H1 (cell line): Measurements from ENCODE around the gene POU3F1. TPM values are rescaled to one million over a fixed set of nuclear protein-coding genes. Genes with fewer than 3 reads are reported as not detected.

ENCODE experiments used
- CTCF ChIA-PET: fragments of 300-600 bp; sonication (Branson Sonifier 250); formaldehyde crosslinking; loops from one replicate; lab custom pipeline; 2021; ENCODE audit not compliant: partially characterized antibody; lab: Charles Lee
- POLR2A ChIA-PET: fragments of 300-600 bp; sonication (Branson Sonifier 250); formaldehyde crosslinking; loops from one replicate; lab custom pipeline; 2021; ENCODE audit warnings: inconsistent platforms; ENCODE audit not compliant: partially characterized antibody; lab: Charles Lee
- DNase-seq, 2 experiments: peaks; one replicate each; pipeline versions ENCODE4 v3.0.0 to v3.0.0-alpha.2; 2010 to 2022; ENCODE audit warnings: low spot score in 2 of 2, low read depth in 1 of 2, mixed read lengths in 1 of 2
- FAIRE-seq: peaks from 2 replicates; lab custom pipeline; 2011; peaks lifted over from hg19 to GRCh38; lab: Jason Lieb, UNC
- H2AFZ ChIP-seq: 2 replicates; pipeline ENCODE4 v1.8.1; 2012; ENCODE audit warnings: low read length, inconsistent platforms
- H2AK5ac ChIP-seq: 2 replicates; pipeline ENCODE4 v1.6.1; 2013; ENCODE audit warnings: low read depth, low read length
- H2BK120ac ChIP-seq: replicated peaks from 2 replicates; pipeline ENCODE3; 2013; ENCODE audit warnings: low read depth, low read length, inconsistent platforms
- H2BK12ac ChIP-seq: 2 replicates; pipeline ENCODE4 v1.6.1; 2013; ENCODE audit warnings: low read depth, low read length
- H2BK15ac ChIP-seq: 2 replicates; pipeline ENCODE4 v1.6.1; 2013; ENCODE audit warnings: low read length
- H2BK20ac ChIP-seq: 2 replicates; pipeline ENCODE4 v1.6.1; 2013; ENCODE audit warnings: low read length
- H2BK5ac ChIP-seq: 2 replicates; pipeline ENCODE4 v1.6.1; 2013; ENCODE audit warnings: low read depth, low read length
- H3K14ac ChIP-seq: 2 replicates; pipeline ENCODE4 v1.6.1; 2013; ENCODE audit warnings: inconsistent platforms; ENCODE audit not compliant: insufficient read length
- H3K18ac ChIP-seq: 2 replicates; pipeline ENCODE4 v1.6.1; 2013; ENCODE audit warnings: low read length; ENCODE audit errors: extremely low read depth
- H3K23ac ChIP-seq: 2 replicates; pipeline ENCODE4 v1.6.1; 2013; ENCODE audit warnings: inconsistent platforms; ENCODE audit not compliant: insufficient read length
- H3K23me2 ChIP-seq: 2 replicates; pipeline ENCODE4 v1.6.1; 2013; ENCODE audit warnings: low read depth, low read length
- H3K27ac ChIP-seq: 2 replicates; pipeline ENCODE4 v1.6.1; 2011; ENCODE audit warnings: low read depth, low read length, inconsistent platforms
- H3K27me3 ChIP-seq, 4 experiments: replicated peaks in 1 of 4; 1 replicate in 1 of 4; 2 replicates in 3 of 4; pipeline versions ENCODE4 v1.6.1 to v1.8.1; 2011 to 2013; ENCODE audit warnings: low read length in 3 of 4, mild to moderate bottlenecking in 3 of 4, inconsistent platforms in 2 of 4, mixed read lengths in 2 of 4, moderate library complexity in 1 of 4; ENCODE audit not compliant: control insufficient read depth in 3 of 4, insufficient read depth in 3 of 4; ENCODE audit errors: extremely low read depth in 1 of 4
- H3K36me3 ChIP-seq, 4 experiments: 2 replicates each; pipeline versions ENCODE4 v1.6.1 to v1.8.1; 2011 to 2013; ENCODE audit warnings: mild to moderate bottlenecking in 4 of 4, low read length in 3 of 4, moderate library complexity in 2 of 4, control low read depth in 1 of 4, inconsistent platforms in 1 of 4; ENCODE audit not compliant: insufficient read depth in 4 of 4, control insufficient read depth in 2 of 4
- H3K4ac ChIP-seq: replicated peaks from 2 replicates; pipeline ENCODE3; 2013; ENCODE audit warnings: low read length, low read depth, mixed read lengths, inconsistent platforms; ENCODE audit not compliant: insufficient read length
- H3K4me1 ChIP-seq, 4 experiments: replicated peaks in 1 of 4; 1 replicate in 1 of 4; 2 replicates in 3 of 4; pipeline versions ENCODE4 v1.6.1 to v1.8.1; 2011 to 2013; ENCODE audit warnings: low read length in 3 of 4, inconsistent platforms in 2 of 4, mixed read lengths in 1 of 4; ENCODE audit not compliant: insufficient read depth in 4 of 4, control insufficient read depth in 3 of 4
- H3K4me2 ChIP-seq, 2 experiments: 2 replicates each; pipeline versions ENCODE4 v1.6.1 to v1.8.1; 2011 to 2013; ENCODE audit warnings: low read depth in 2 of 2, low read length in 2 of 2, control low read depth in 1 of 2, inconsistent platforms in 1 of 2, mild to moderate bottlenecking in 1 of 2; ENCODE audit not compliant: insufficient read depth in 1 of 2
- H3K4me3 ChIP-seq, 4 experiments: fragments of 200-600, 300-600 bp in 1 of 4; sonication (generic), shearing (Covaris generic), sonication (Bioruptor Twin) in 1 of 4; 2 replicates each; pipeline versions ENCODE4 v1.5.1 to v1.8.1; 2011 to 2016; ENCODE audit warnings: low read length in 4 of 4, low read depth in 3 of 4, control low read depth in 2 of 4, inconsistent platforms in 2 of 4, mild to moderate bottlenecking in 2 of 4, mixed read lengths in 1 of 4, moderate library complexity in 1 of 4; ENCODE audit not compliant: insufficient read depth in 2 of 4; ENCODE audit errors: extremely low read depth in 1 of 4
- H3K56ac ChIP-seq: replicated peaks from 2 replicates; pipeline ENCODE3; 2013; ENCODE audit warnings: low read depth, mild to moderate bottlenecking, mixed read lengths, low read length, inconsistent platforms; ENCODE audit not compliant: insufficient read length
- H3K79me1 ChIP-seq: 2 replicates; pipeline ENCODE4 v1.6.1; 2013; ENCODE audit warnings: low read depth, low read length, control low read depth
- H3K79me2 ChIP-seq, 2 experiments: 2 replicates each; pipeline versions ENCODE4 v1.6.1 to v1.8.1; 2012 to 2013; ENCODE audit warnings: low read length in 2 of 2, mild to moderate bottlenecking in 2 of 2, inconsistent platforms in 1 of 2; ENCODE audit not compliant: insufficient read depth in 2 of 2, control insufficient read depth in 1 of 2
- H3K9ac ChIP-seq, 4 experiments: replicated peaks in 1 of 4; 1 replicate in 1 of 4; 2 replicates in 3 of 4; pipeline versions ENCODE4 v1.6.1 to v1.8.1; 2011 to 2013; ENCODE audit warnings: low read depth in 3 of 4, low read length in 3 of 4, control low read depth in 2 of 4, mild to moderate bottlenecking in 2 of 4, moderate library complexity in 2 of 4, inconsistent platforms in 1 of 4; ENCODE audit errors: extremely low read depth in 1 of 4
- H3K9me3 ChIP-seq, 2 experiments: 2 replicates each; pipeline versions ENCODE4 v1.6.1 to v1.8.1; 2012 to 2013; ENCODE audit warnings: mild to moderate bottlenecking in 2 of 2, moderate library complexity in 2 of 2, control low read depth in 1 of 2, inconsistent platforms in 1 of 2, low read depth in 1 of 2, low read length in 1 of 2, mixed read lengths in 1 of 2; ENCODE audit not compliant: insufficient read depth in 2 of 2
- H4K20me1 ChIP-seq, 2 experiments: replicated peaks in 1 of 2; 2 replicates each; pipeline versions ENCODE3 to v1.8.1; 2011 to 2013; ENCODE audit warnings: inconsistent platforms in 2 of 2, low read length in 2 of 2, mild to moderate bottlenecking in 1 of 2; ENCODE audit not compliant: insufficient read depth in 2 of 2, control insufficient read depth in 1 of 2
- H4K5ac ChIP-seq: 2 replicates; pipeline ENCODE4 v1.6.1; 2013; ENCODE audit warnings: low read length, low read depth, mixed read lengths, inconsistent platforms; ENCODE audit not compliant: insufficient read length
- H4K8ac ChIP-seq: 2 replicates; pipeline ENCODE4 v1.8.0; 2013; ENCODE audit warnings: mild to moderate bottlenecking, moderate library complexity, low read length, inconsistent platforms; ENCODE audit not compliant: insufficient read depth; ENCODE audit errors: extremely low read depth
- H4K91ac ChIP-seq: replicated peaks from 2 replicates; pipeline ENCODE3; 2013; ENCODE audit warnings: low read length, mixed read lengths, inconsistent platforms; ENCODE audit not compliant: insufficient read length
- BRCA1 ChIP-seq: IDR thresholded peaks from 2 replicates; pipeline ENCODE4 v1.6.1; 2012; ENCODE audit warnings: low read depth, low read length, improper control_type of control experiment
- CBX5 ChIP-seq: fragments of 300-800, 300-1000 bp; sonication (generic); IDR thresholded peaks from 2 replicates; pipeline ENCODE4 v1.7.1; 2016; ENCODE audit warnings: antibody characterized with exemption, low read length, low read depth
- CHD2 ChIP-seq: IDR thresholded peaks from 2 replicates; pipeline ENCODE4 v1.6.1; 2012; ENCODE audit warnings: low read length, improper control_type of control experiment
- CTBP2 ChIP-seq: IDR thresholded peaks from 2 replicates; pipeline ENCODE4 v1.7.0; 2011; ENCODE audit warnings: borderline replicate concordance, mild to moderate bottlenecking, moderate library complexity, mixed read lengths, low read length; ENCODE audit not compliant: insufficient read depth, insufficient read length
- EZH2 ChIP-seq: fragments of 200-600 bp; sonication (generic); IDR thresholded peaks from 2 replicates; pipeline ENCODE4 v1.7.1; 2012; ENCODE audit warnings: low read depth, mild to moderate bottlenecking, moderate library complexity, low read length, inconsistent platforms; ENCODE audit not compliant: severe bottlenecking
- GABPA ChIP-seq: IDR thresholded peaks from 2 replicates; pipeline ENCODE4 v1.6.1; 2011; ENCODE audit warnings: mild to moderate bottlenecking, low read length, moderate library complexity, borderline replicate concordance; ENCODE audit not compliant: insufficient read depth
- KDM4A ChIP-seq: IDR thresholded peaks from one replicate; pipeline ENCODE4 v1.7.1; 2012; ENCODE audit warnings: low read depth, mild to moderate bottlenecking, moderate library complexity, low read length, inconsistent platforms; ENCODE audit not compliant: severe bottlenecking
- POLR2AphosphoS5 ChIP-seq: IDR thresholded peaks from 2 replicates; pipeline ENCODE4 v1.6.1; 2011; ENCODE audit warnings: low read depth, low read length
- RAD21 ChIP-seq, 2 experiments: IDR thresholded peaks in 1 of 2; conservative IDR thresholded peaks in 1 of 2; 2 replicates each; pipeline ENCODE4 v1.6.1; 2011; ENCODE audit warnings: low read depth in 2 of 2, low read length in 2 of 2, improper control_type of control experiment in 1 of 2, inconsistent platforms in 1 of 2, mild to moderate bottlenecking in 1 of 2, moderate library complexity in 1 of 2
- RXRA ChIP-seq: IDR thresholded peaks from 2 replicates; pipeline ENCODE4 v1.6.1; 2011; ENCODE audit warnings: low read depth, mild to moderate bottlenecking, low read length, moderate library complexity; ENCODE audit not compliant: insufficient read depth
- SP1 ChIP-seq: IDR thresholded peaks from 2 replicates; pipeline ENCODE4 v1.6.1; 2011; ENCODE audit warnings: low read depth, low read length
- SRF ChIP-seq: IDR thresholded peaks from 2 replicates; pipeline ENCODE4 v1.6.1; 2011; ENCODE audit warnings: mild to moderate bottlenecking, low read depth, low read length, moderate library complexity
- TBP ChIP-seq: IDR thresholded peaks from 2 replicates; pipeline ENCODE4 v1.6.1; 2011; ENCODE audit warnings: low read depth, low read length, improper control_type of control experiment
- YY1 ChIP-seq: IDR thresholded peaks from 2 replicates; pipeline ENCODE4 v1.6.1; 2011; ENCODE audit warnings: low read depth, mild to moderate bottlenecking, low read length
- WGBS, 2 experiments: shearing (Covaris generic) in 1 of 2; methylation state at CpG; one replicate each; pipeline versions ENCODE4 v1.1.6 to v1.1.7; 2013 to 2015; ENCODE audit warnings: low lambda C conversion rate in 2 of 2, mixed read lengths in 2 of 2, inconsistent platforms in 1 of 2, low coverage in 1 of 2, missing lambda C conversion rate in 1 of 2; ENCODE audit not compliant: insufficient replicate concordance in 2 of 2, insufficient coverage in 1 of 2, insufficient read length in 1 of 2; ENCODE audit errors: extremely low coverage in 1 of 2, missing lambda C conversion rate in 1 of 2; 5-methylcytosine and 5-hydroxymethylcytosine counted together
- polyA plus RNA-seq, 7 experiments: library from polyadenylated mRNA; depleted of rRNA in 3 of 7; stranded (reverse) in 5 of 7; unstranded in 2 of 7; fragments of >200 nt in 5 of 7; fragments of 200-250 nt in 2 of 7; gene quantifications; 1 replicate in 5 of 7; 2 replicates in 1 of 7; 4 replicates in 1 of 7; pipeline versions ENCODE4 v1.2.1 to v1.2.3, GENCODE V29; 2011 to 2013; ENCODE audit warnings: missing spikeins in 2 of 7, mixed read lengths in 2 of 7
- total RNA-seq: library from RNA; stranded (reverse); fragmentation: NEBNext Ultra II Directional; extraction: Animal tissue kit (Norgen Biotek cat#: 25700); gene quantifications from 2 replicates; pipeline ENCODE4 v1.2.1, GENCODE V29; 2021

The POU3F1 gene
- total and polyA plus RNA-seq, 2 of the 8 experiments (the other 6 are each of a cell fraction or from before 2014, with no cell fraction given): 4.2 to 10.8 TPM

- H3K27ac ChIP-seq: no peak overlapping the region
- H3K79me1 ChIP-seq: no peaks in the 10 kb centered on the region; the same call in 1 of the 2 replicates
- no peak overlapping the region; a peak in 2 of 7 replicates for H3K9ac ChIP-seq
- H3K18ac ChIP-seq: no peak overlapping the region
- H3K4me2 ChIP-seq: no peak overlapping the region
- POLR2A ChIA-PET: interaction anchor here (0.7 to 1.3 kb wide), 2 partner anchors 9 to 39 kb away, joined by 3 read pairs; partner anchors contain the start of gene POU3F1
- H4K20me1 ChIP-seq: peaks cover 0 to 5% of the 10 kb centered on the region in 2 experiments
- H3K23me2 ChIP-seq: no peaks in the 10 kb centered on the region
- no peaks in the 10 kb centered on the region for H3K9me3 ChIP-seq
- no peak overlapping the region for H3K14ac ChIP-seq
- 92% methylated on average over 1 of the region's 1 CpG; no CpG with 5 or more reads in 1 of the 2 experiments for WGBS, 2 experiments
- H3K4me1 ChIP-seq: peaks cover 10 to 30% (median 16%) of the 10 kb centered on the region in 4 experiments
- no peaks in the 10 kb centered on the region; a peak in 1 of 4 replicates for H3K79me2 ChIP-seq
- H3K56ac ChIP-seq: no peak overlapping the region
- no peaks in the 10 kb centered on the region; a peak in 1 of 7 replicates for H3K27me3 ChIP-seq
- no peak overlapping the region for H2BK5ac ChIP-seq
- H4K8ac ChIP-seq: no peak overlapping the region
- no peak overlapping the region for H2BK15ac ChIP-seq
- DNase-seq: no peak
- no peak overlapping the region for H2BK120ac ChIP-seq
- H2BK20ac ChIP-seq: peak overlapping the region; percentile 90; the same call in 1 of the 2 replicates
- 0 out of 2 replicates have a peak overlapping the region, but pooled peaks have one; percentile 4 for H2AK5ac ChIP-seq
- no peak overlapping the region for H3K4ac ChIP-seq
- H2AFZ ChIP-seq: no peak overlapping the region
- H4K5ac ChIP-seq: no peak overlapping the region
- no peak overlapping the region for H3K23ac ChIP-seq
- H3K36me3 ChIP-seq: no peaks in the 10 kb centered on the region
- H2BK12ac ChIP-seq: 0 out of 2 replicates have a peak overlapping the region, but pooled peaks have one; percentile 55
- FAIRE-seq: no peak
- H3K4me3 ChIP-seq: no peak overlapping the region
- CTCF ChIA-PET: interaction anchor here (0.9 to 6.4 kb wide), 8 partner anchors 13 to 54 kb away, joined by 3 to 39 read pairs (median 4); no protein-coding TSS in a partner anchor
- no peak overlapping the region for H4K91ac ChIP-seq
- TF ChIP-seq RAD21 (IDR thresholded peaks at IDR 0.05 in 1 of 2, conservative IDR thresholded peaks at IDR 0.05 in 1 of 2; ENCODE audit: low read depth in 2 of 2, low read length in 2 of 2): no peak
- TF ChIP-seq KDM4A: no peak
- no peak for TF ChIP-seq EZH2
- TF ChIP-seq TBP: no peak
- no peak for TF ChIP-seq YY1
- TF ChIP-seq SRF: no peak
- TF ChIP-seq RXRA: no peak
- TF ChIP-seq CTBP2: no peak
- no peak for TF ChIP-seq CHD2
- TF ChIP-seq BRCA1: no peak
- no peak for TF ChIP-seq SP1
- TF ChIP-seq CBX5: no peak
- no peak for TF ChIP-seq GABPA
- TF ChIP-seq POLR2AphosphoS5: no peak
Measured at GRCh38 chr1:38084700-38085099, 38.1 kb upstream of the POU3F1 start.
